Urothelium cell line (cell line): ENCODE data around the gene BEAN1.
A peak's percentile ranks its signal among the peaks of the same experiment; 100 is the strongest.

ENCODE experiments used
- DNase-seq: peaks from one replicate; pipeline ENCODE4 v3.0.0; 2011; ENCODE audit warnings: low spot score, mixed read lengths
- FAIRE-seq: peaks from 2 replicates; lab custom pipeline; 2011; peaks lifted over from hg19 to GRCh38; lab: Jason Lieb, UNC

The BEAN1 gene

GRCh38 chr16:66427036-66427860 lies at the start of gene BEAN1:
Gene BEAN1 (plus strand): TSS chr16:66427295. CDS start chr16:66437677, 10,382 bp downstream.
- DNase-seq (peak; percentile 76), FAIRE-seq (no peak)

GRCh38 chr16:66377324-66377723 lies 49.8 kb upstream of the BEAN1 start:
- no peak for DNase-seq
- FAIRE-seq, result no peak

GRCh38 chr16:66378741-66379570 lies 48.1 kb upstream of the BEAN1 start:
- no peak for DNase-seq
- FAIRE-seq, result no peak

GRCh38 chr16:66379571-66379941 lies 47.5 kb upstream of the BEAN1 start:
- no peak for DNase-seq

GRCh38 chr16:66380421-66380820 lies 46.7 kb upstream of the BEAN1 start:
- DNase-seq (no peak), FAIRE-seq (peak; percentile 91)

More at GRCh38 chr16:66379571-66379941, 47.5 kb upstream of the BEAN1 start:
- no peak for FAIRE-seq

- no peak for FAIRE-seq
- DNase-seq, result no peak
Observed at GRCh38 chr16:66381585-66382170, 45.4 kb upstream of the BEAN1 start.

GRCh38 chr16:66382171-66382965 lies 44.7 kb upstream of the BEAN1 start:
- DNase-seq (peak; percentile 83), FAIRE-seq (no peak)

GRCh38 chr16:66382966-66383299 lies 44.2 kb upstream of the BEAN1 start:
- FAIRE-seq, result no peak
- DNase-seq, result peak; percentile 85

- FAIRE-seq, result no peak
Observed at GRCh38 chr16:66383551-66383950, 43.5 kb upstream of the BEAN1 start.

GRCh38 chr16:66385415-66385814 lies 41.7 kb upstream of the BEAN1 start:
- DNase-seq, result no peak
- FAIRE-seq, result no peak

More at GRCh38 chr16:66383551-66383950, 43.5 kb upstream of the BEAN1 start:
- no peak for DNase-seq

GRCh38 chr16:66386629-66387622 lies 40.2 kb upstream of the BEAN1 start:
- no peak for DNase-seq
- peak; percentile 40 for FAIRE-seq

- FAIRE-seq, result no peak
- DNase-seq, result no peak
Observed at GRCh38 chr16:66387817-66388332, 39.2 kb upstream of the BEAN1 start.

- DNase-seq (no peak), FAIRE-seq (peak; percentile 46)
Observed at GRCh38 chr16:66388350-66389139, 38.5 kb upstream of the BEAN1 start.

- DNase-seq (no peak), FAIRE-seq (no peak)
Observed at GRCh38 chr16:66389256-66390176, 37.6 kb upstream of the BEAN1 start.

GRCh38 chr16:66390346-66391108 lies 36.6 kb upstream of the BEAN1 start:
- no peak for DNase-seq
- FAIRE-seq, result no peak

- no peak for FAIRE-seq
- DNase-seq, result no peak
Observed at GRCh38 chr16:66391726-66392670, 35.1 kb upstream of the BEAN1 start.
